Fibroblast of peridontal ligament (primary cell): ENCODE measurements around the gene OR8B4.
"Not testable (repeated sequence)": the region's sequence is repeated elsewhere in the genome, so short reads cannot be mapped to it uniquely, and the experiment has no call there.

Experiments
- DNase-seq: peaks from one replicate; pipeline ENCODE4 v3.0.0-alpha.2; 2010; ENCODE audit errors: extremely low read depth

OR8B4 gene

GRCh38 chr11:124424384-124424921 is at the start of gene OR8B4:
TSS of gene OR8B4 (minus strand) at chr11:124424871. CDS start at chr11:124424871, 0 bp downstream.
- no peak for DNase-seq

- DNase-seq, result no peak
These were observed 49.4 kb upstream of the OR8B4 start for GRCh38 chr11:124474079-124474478.

GRCh38 chr11:124473476-124473875 is 48.8 kb upstream of the OR8B4 start:
- DNase-seq, result no peak

DNA sequence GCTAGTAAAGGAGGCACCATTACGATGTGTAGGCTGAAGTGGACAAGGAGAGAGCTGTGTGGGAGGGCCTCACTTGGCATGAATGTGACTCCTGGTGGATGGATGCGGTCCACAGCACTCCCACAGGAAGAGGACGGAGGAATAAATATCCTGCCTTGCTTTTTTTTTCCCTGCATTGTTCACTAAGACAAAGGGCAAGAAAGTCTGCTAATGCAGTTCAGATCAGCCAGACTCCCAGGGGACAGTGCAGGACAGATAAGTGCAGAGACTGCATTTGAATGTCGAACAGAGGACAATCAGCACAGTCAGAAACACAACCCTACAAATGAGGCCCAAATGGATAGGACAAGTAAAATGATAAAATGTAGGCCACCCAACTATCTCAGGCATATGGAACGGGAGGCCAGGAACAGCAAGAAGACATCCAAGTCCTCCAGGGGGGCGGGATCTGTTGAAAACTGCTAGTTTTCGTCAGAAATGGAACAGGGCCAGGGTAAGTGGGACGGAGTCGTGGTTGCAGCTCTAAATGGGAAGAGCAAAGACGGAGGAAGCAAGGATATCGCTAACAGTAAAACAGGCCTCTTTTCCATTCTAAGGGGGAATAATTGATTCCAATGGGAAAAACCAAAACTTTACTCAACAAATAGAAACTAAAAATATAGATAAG is 46.0 kb upstream of the OR8B4 start:
- no peak for DNase-seq

- no peak for DNase-seq
These were observed 42.8 kb upstream of the OR8B4 start for GRCh38 chr11:124467381-124467927.

- DNase-seq, result no peak
These were observed 40.7 kb upstream of the OR8B4 start for GRCh38 chr11:124465368-124465767.

- no peak for DNase-seq
These were observed 39.3 kb upstream of the OR8B4 start for GRCh38 chr11:124463990-124464389.

DNA sequence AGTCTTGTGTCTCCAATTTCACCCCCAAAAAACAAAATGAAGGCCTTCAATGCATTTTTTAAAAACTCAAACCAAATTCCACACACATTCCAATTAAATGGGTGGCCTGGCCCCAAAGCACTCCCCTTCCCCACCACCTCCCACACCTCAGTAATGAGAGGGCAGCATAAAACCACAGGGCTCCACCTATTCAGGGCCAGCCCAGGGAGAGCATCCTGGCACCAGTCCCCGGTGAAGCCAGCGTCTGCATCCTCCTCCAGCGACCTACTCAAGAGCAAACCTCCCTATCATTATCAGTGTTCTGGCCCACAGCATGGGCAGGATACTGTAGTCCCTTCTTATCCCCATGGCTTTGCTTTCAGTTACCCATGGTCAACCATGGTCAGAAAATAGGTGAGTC is 38.7 kb upstream of the OR8B4 start:
- no peak for DNase-seq

GRCh38 chr11:124460459-124460858 is 35.8 kb upstream of the OR8B4 start:
- DNase-seq, result no peak

DNA sequence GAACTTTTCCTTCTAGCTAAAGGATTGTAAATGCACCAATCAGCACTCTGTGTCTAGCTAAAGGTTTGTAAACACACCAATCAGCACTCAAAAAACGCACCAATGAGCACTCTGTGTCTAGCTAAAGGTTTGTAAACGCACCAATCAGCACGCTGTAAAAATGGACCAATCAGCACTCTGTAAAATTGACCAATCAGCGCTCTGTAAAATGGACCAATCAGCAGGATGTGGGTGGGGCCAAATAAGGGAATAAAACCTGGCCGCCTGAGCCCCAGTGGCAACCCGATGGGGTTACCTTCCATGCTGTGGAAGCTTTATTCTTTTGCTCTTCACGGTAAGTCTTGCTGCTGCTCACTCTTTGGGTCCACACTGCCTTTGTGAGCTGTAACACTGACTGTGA is 34.7 kb upstream of the OR8B4 start:
- DNase-seq, result not testable (repeated sequence)

- DNase-seq, result no peak
These were observed 29.9 kb upstream of the OR8B4 start for GRCh38 chr11:124454552-124454951.

DNA sequence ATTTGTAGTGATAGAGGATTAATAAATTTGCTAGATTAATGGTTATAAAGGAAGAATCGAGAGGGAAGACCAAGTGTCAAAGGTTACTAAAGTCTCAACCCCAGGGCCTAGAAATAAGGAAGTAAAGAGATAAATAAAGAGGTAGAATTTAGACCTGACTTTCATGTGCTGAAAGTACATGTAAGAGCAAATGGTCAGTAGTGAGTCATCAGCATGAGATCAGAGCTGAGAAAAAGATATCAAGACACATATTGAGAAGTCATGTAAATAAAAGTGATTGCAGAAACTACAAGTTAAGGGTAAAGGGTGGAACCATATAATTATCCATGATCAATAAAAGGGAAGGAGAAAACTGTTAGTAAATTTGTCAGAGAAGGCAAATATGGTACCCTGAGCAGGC is 22.2 kb upstream of the OR8B4 start:
- no peak for DNase-seq

DNA sequence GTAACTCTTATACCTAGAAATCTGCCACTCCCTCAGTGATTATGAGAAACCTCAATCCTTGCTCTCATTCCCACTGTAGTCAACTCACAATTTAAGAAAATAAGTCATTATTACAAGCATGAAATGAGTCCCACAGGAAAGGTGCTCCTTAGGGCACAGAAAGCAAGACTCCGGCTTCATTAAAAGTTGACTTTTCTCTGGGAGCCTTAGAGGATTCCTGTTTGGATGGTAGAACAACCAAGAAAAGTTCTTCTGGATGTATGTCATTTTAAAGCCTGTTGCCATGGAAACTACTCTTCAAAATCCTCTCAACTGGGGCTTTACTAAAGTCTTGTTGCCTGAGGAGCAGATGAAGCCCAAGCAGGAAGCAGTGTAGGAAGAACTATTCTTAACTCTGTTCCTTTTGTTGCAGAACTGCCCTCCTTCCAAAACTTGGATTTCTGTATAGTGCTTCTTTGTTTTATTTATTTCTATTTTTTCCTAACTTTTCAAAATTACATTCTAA is 21.0 kb upstream of the OR8B4 start, which contains the start of gene OR8B8:
Gene OR8B8 (minus strand): TSS at position 51 of the 505 bp plus-strand sequence. CDS start 4,611 bp downstream, outside the sequence.
- no peak for DNase-seq

GRCh38 chr11:124442847-124443246 is 18.2 kb upstream of the OR8B4 start:
- DNase-seq, result no peak

GRCh38 chr11:124442442-124442841 is 17.8 kb upstream of the OR8B4 start:
- DNase-seq, result peak; percentile 9

DNA sequence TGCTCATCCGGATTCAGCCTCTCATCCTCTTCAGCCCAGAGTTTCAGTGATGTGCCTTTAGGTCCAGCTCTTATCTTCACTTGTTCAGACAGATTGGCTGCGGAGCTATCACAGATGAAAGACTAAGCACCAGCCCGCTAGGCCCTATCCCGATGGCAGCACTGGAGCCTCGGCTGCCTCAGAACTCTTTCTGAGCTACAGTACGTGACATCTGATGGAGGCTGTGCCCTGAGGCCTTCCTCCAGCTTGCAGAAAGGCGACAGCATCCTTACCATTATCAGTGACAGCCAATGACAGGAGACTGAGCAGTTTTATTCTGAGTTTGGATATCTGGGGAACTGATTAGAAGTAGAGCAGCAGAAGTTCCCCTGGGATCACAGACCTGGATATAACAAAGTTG is 16.8 kb upstream of the OR8B4 start:
- no peak for DNase-seq

DNA sequence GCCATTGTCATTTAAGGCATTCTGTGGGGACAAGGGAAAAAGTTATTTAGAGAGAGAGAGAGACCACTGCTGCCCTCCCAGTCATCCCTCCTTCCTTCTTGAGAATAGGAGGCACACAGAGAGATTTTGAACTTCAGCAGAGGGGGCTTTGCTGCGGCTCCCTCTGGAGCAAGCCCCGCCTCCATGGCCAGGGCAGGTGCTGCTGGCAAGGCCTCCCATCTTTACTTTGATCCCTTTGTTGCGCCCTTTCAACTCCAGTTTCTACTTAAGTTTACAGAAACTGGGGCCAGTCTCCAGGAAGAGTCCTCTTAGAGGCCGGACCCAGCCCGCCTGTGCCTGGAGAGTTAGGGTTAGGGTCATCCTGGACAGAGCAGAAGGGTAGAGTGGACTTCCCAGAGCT is 16.4 kb upstream of the OR8B4 start:
- no peak for DNase-seq

GRCh38 chr11:124440608-124441007 is 15.9 kb upstream of the OR8B4 start:
- no peak for DNase-seq

GRCh38 chr11:124434699-124435098 is 10.0 kb upstream of the OR8B4 start:
- no peak for DNase-seq

DNA sequence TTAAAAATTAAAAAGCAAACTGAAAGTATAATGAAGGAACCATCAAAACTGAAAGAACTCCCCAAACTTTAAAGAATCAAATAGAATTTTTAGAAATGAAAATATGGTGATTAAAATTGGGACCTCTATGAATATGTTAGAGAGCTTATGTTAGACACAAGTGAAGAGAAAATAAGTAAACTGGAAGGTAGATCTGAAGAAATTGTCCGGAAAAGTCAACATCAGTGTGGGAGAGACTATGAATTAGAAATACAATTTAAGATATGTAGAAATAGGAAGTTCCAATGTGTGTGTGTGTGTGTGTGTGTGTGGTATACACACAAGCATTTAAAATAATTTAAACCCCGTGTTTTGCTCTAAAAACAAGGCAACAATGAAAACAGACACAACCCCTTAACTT is 4.9 kb upstream of the OR8B4 start:
- DNase-seq, result no peak

DNA sequence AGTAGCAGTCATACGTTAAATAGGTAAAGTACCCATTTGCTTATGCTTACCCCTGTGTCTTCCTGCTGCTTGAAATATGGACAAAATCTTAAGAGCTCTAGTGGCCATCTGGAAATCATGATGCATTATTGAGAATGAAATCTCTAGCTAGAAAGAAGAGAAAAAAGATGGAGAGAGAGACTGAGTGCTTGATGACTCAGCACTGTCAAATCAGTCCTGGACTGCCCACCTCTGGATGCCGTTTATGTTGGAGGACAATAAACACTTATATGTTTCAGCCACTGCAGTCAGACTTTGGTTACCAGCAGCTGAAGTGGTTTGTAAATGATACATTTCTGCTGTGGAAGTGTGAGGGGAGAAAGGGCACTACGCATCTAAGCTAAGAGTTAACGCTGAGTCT is 3.6 kb downstream of the OR8B4 start:
- no peak for DNase-seq

- peak; percentile 75 for DNase-seq
These were observed 9.2 kb downstream of the OR8B4 start for GRCh38 chr11:124415356-124415923.

- no peak for DNase-seq
These were observed 14.8 kb downstream of the OR8B4 start for GRCh38 chr11:124409906-124410305.
